GM12865 (cell line): ENCODE data around the gene VKORC1L1.

ENCODE experiments used
- DNase-seq: peaks from one replicate; pipeline ENCODE4 v3.0.0; 2010; ENCODE audit warnings: low read depth
- H3K4me3 ChIP-seq: 2 replicates; pipeline ENCODE4 v1.5.1; 2011; ENCODE audit warnings: mild to moderate bottlenecking, low read depth, low read length, control low read depth
- TF ChIP-seq, protein P1 (sequence below): IDR thresholded peaks from 2 replicates; pipeline ENCODE4 v1.5.1; 2011; ENCODE audit warnings: low read length, control low read depth, low read depth, inconsistent platforms; ENCODE audit not compliant: insufficient read depth; ENCODE audit errors: missing control alignments

The VKORC1L1 gene

GRCh38 chr7:65910237-65910636 lies 37.4 kb downstream of the VKORC1L1 start:
- H3K4me3 ChIP-seq, result no peak overlapping the region
- no peak for DNase-seq
- TF ChIP-seq, protein P1, sequence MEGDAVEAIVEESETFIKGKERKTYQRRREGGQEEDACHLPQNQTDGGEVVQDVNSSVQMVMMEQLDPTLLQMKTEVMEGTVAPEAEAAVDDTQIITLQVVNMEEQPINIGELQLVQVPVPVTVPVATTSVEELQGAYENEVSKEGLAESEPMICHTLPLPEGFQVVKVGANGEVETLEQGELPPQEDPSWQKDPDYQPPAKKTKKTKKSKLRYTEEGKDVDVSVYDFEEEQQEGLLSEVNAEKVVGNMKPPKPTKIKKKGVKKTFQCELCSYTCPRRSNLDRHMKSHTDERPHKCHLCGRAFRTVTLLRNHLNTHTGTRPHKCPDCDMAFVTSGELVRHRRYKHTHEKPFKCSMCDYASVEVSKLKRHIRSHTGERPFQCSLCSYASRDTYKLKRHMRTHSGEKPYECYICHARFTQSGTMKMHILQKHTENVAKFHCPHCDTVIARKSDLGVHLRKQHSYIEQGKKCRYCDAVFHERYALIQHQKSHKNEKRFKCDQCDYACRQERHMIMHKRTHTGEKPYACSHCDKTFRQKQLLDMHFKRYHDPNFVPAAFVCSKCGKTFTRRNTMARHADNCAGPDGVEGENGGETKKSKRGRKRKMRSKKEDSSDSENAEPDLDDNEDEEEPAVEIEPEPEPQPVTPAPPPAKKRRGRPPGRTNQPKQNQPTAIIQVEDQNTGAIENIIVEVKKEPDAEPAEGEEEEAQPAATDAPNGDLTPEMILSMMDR, result no peak

DNA sequence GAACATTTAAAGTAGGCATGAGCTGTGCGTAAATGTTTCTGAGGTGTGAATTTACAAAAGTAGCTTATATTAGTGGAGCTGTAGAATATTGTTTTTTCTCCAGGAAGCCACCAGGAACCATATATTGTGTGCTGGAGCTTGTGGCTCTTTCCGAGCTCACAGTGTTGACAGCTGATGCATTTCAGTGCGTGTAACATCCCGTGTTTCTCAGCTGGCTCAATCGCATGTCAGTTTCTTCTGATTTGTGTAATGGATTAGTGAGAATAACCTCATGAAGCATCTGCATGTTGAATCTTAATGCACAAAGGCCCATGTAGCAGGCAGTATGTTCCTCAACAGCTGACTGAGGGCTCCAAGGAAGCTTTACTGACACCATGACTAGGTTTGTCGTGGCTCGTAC lies 39.4 kb downstream of the VKORC1L1 start:
- no peak for DNase-seq
- H3K4me3 ChIP-seq, result no peak overlapping the region
- TF ChIP-seq, protein P1, result no peak

- peak; percentile 36 for DNase-seq
- TF ChIP-seq, protein P1, result no peak
- H3K4me3 ChIP-seq, result no peak overlapping the region
Measured at GRCh38 chr7:65915921-65916657, 43.2 kb downstream of the VKORC1L1 start.

- TF ChIP-seq, protein P1, result no peak
- no peak overlapping the region for H3K4me3 ChIP-seq
- no peak for DNase-seq
Measured at GRCh38 chr7:65923316-65923715, 50.4 kb downstream of the VKORC1L1 start.

DNA sequence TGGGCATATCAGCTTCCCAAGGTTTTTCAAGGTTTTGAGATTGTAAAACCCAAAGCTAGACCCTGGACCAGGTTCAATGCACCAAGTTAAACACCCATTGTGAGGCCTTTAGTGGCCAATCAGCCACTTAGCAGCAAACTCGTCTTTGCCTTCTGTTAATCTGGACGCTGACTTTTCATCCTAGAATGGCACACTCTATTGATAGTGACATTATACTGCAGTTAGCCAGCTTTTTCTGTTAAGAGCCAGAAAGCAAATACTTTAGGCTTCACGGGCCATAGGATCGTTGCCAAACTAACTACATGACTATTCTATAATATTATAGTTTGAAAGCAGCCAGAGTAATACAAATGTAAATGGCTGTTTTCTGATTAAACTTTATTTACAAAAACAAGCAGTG lies 51.3 kb downstream of the VKORC1L1 start:
- no peak overlapping the region for H3K4me3 ChIP-seq
- TF ChIP-seq, protein P1, result no peak
- no peak for DNase-seq

GRCh38 chr7:65925040-65925439 lies 52.2 kb downstream of the VKORC1L1 start:
- H3K4me3 ChIP-seq, result no peak overlapping the region
- no peak for DNase-seq
- TF ChIP-seq, protein P1, result no peak

DNA sequence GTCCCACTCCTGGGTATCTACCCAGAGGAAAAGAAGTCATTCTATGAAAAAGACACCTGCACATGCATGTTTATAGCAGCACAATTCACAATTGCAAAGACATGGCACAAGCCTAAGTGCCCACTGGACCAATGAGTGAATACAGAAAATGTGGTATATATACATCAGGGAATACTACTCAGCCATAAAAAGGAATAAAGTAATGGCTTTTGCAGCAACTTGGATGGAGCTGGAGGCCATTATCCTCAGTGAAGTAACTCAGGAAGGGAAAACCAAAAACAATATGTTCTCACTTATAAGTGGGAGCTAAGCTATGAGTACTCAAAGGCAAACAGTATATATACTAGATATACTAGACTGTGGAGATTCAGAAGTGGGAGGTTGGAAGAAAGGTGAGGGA lies 53.7 kb downstream of the VKORC1L1 start:
- DNase-seq, result no peak
- TF ChIP-seq, protein P1, result no peak
- H3K4me3 ChIP-seq, result no peak overlapping the region
